GM06990 (cell line): ENCODE measurements around the gene SCO1.

ENCODE experiments used
- DNase-seq: peaks from one replicate; pipeline ENCODE4 v3.0.0-alpha.2; 2011; ENCODE audit not compliant: insufficient read length; ENCODE audit errors: extremely low read depth
- H3K27me3 ChIP-seq: replicated peaks from 2 replicates; pipeline ENCODE4 v1.6.0; 2011; ENCODE audit warnings: low read length; ENCODE audit not compliant: control insufficient read depth, insufficient read depth
- H3K36me3 ChIP-seq: 2 replicates; pipeline ENCODE4 v1.5.1; 2011; ENCODE audit warnings: low read length; ENCODE audit not compliant: control insufficient read depth, insufficient read depth
- H3K4me3 ChIP-seq: replicated peaks from 2 replicates; pipeline ENCODE4 v1.5.1; 2011; ENCODE audit warnings: low read depth, mild to moderate bottlenecking, control low read depth, low read length
- CTCF ChIP-seq: IDR thresholded peaks from 2 replicates; pipeline ENCODE4 v1.5.1; 2011; ENCODE audit warnings: low read length, control low read depth, mild to moderate bottlenecking, inconsistent platforms; ENCODE audit not compliant: insufficient read depth, poor library complexity, severe bottlenecking

Gene SCO1

GRCh38 chr17:10673312-10673711, 24.0 kb downstream of the SCO1 start:
- Histone ChIP-seq H3K36me3 (peaks cover 8% of the 10 kb centered on the region), H3K4me3 (no peak overlapping the region), H3K27me3 (no peaks in the 10 kb centered on the region)
- DNase-seq, result no peak
- no peak for TF ChIP-seq CTCF

GRCh38 chr17:10668775-10669174, 28.6 kb downstream of the SCO1 start:
- TF ChIP-seq CTCF, result no peak
- no peaks in the 10 kb centered on the region for H3K27me3 ChIP-seq
- H3K4me3 ChIP-seq, result no peak overlapping the region
- no peak for DNase-seq
- H3K36me3 ChIP-seq, result peaks cover 5% of the 10 kb centered on the region

- no peak for DNase-seq
- no peaks in the 10 kb centered on the region for H3K36me3 ChIP-seq
- TF ChIP-seq CTCF, result no peak
- no peak overlapping the region for H3K4me3 ChIP-seq
- H3K27me3 ChIP-seq, result no peaks in the 10 kb centered on the region
These were observed 30.4 kb downstream of the SCO1 start for GRCh38 chr17:10666906-10667305.

- H3K36me3 ChIP-seq, result no peaks in the 10 kb centered on the region
- H3K27me3 ChIP-seq, result no peaks in the 10 kb centered on the region
- H3K4me3 ChIP-seq, result no peak overlapping the region
- TF ChIP-seq CTCF, result no peak
- DNase-seq, result no peak
These were observed 32.8 kb downstream of the SCO1 start for GRCh38 chr17:10664571-10664970.

- Histone ChIP-seq H3K27me3 (no peaks in the 10 kb centered on the region), H3K4me3 (no peak overlapping the region), H3K36me3 (no peaks in the 10 kb centered on the region)
- no peak for DNase-seq
- no peak for TF ChIP-seq CTCF
These were observed 34.1 kb downstream of the SCO1 start for GRCh38 chr17:10663231-10663630.

- TF ChIP-seq CTCF, result no peak
- Histone ChIP-seq H3K36me3 (no peaks in the 10 kb centered on the region), H3K4me3 (no peak overlapping the region), H3K27me3 (no peaks in the 10 kb centered on the region)
- no peak for DNase-seq
These were observed 35.9 kb downstream of the SCO1 start for GRCh38 chr17:10661437-10661836.
